Activated T-cell treated with anti-CD3 and anti-CD28 coated beads, Interleukin-2, amount 50 U/mL, for 4 hours (primary cell): ENCODE results near the gene SAMD15. TPM values are rescaled to one million over a fixed set of nuclear protein-coding genes. Genes with fewer than 3 reads are reported as not detected.

ENCODE experiments used
- ATAC-seq, 2 donors: fragments of 200-7000 bp; cut with Tn5 transposase; one replicate each; pipeline ENCODE4 v1.10.0; 2021
- DNase-seq: peaks from one replicate; pipeline ENCODE4 v3.0.0-alpha.2; 2020
- H3K27me3 Mint-ChIP-seq: one replicate; pipeline ENCODE4 v1.8.0; 2021; ENCODE audit warnings: low read depth, mixed read lengths
- H3K36me3 Mint-ChIP-seq: one replicate; pipeline ENCODE4 v1.8.0; 2022; ENCODE audit warnings: mixed read lengths; ENCODE audit not compliant: insufficient read depth
- H3K4me1 Mint-ChIP-seq: one replicate; pipeline ENCODE4 v1.8.0; 2021; ENCODE audit warnings: low read depth, mixed read lengths
- H3K4me3 Mint-ChIP-seq: one replicate; pipeline ENCODE4 v1.8.0; 2021; ENCODE audit warnings: mild to moderate bottlenecking, moderate library complexity, mixed read lengths
- H3K9me3 Mint-ChIP-seq: one replicate; pipeline ENCODE4 v1.8.0; 2021; ENCODE audit warnings: mixed read lengths
- total RNA-seq, 3 donors: library from RNA; stranded (reverse); gene quantifications; one replicate each; pipeline ENCODE4 v1.2.1, GENCODE V29; 2021

Gene SAMD15
- total RNA-seq, 3 donors from 2014 or later = 0.61 to 0.90 (median 0.82) TPM

DNA sequence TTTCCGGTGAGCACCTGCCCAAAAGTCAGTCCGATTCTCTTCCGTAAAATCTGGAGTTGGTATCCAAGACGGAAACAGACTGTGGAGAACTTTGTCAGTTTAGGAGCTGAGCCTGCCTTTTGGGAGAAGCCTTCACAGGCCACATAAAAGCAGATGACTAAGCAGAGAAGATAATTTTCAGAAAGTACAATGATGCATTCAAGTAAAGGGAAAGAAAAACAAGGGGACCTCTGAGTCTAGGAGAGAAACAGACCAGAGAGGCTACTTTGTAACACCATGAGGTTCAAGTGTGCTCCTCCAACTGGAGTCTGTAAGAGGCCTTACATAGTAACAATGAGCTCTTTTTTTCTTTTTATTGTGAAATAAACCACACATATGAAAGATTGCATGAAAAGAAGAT is 21.4 kb upstream of the SAMD15 start:
- Mint-ChIP-seq H3K9me3 (no peaks in the 10 kb centered on the region), H3K4me3 (no peak overlapping the region), H3K36me3 (peaks cover 4% of the 10 kb centered on the region), H3K4me1 (peaks cover 7% of the 10 kb centered on the region), H3K27me3 (no peaks in the 10 kb centered on the region)
- DNase-seq (no peak), ATAC-seq (no peak)

- DNase-seq = no peak
- H3K9me3 Mint-ChIP-seq = no peaks in the 10 kb centered on the region
- no peak for ATAC-seq
- no peak overlapping the region for H3K4me3 Mint-ChIP-seq
- peaks cover 9% of the 10 kb centered on the region for H3K4me1 Mint-ChIP-seq
- H3K36me3 Mint-ChIP-seq = peaks cover 5% of the 10 kb centered on the region
- no peaks in the 10 kb centered on the region for H3K27me3 Mint-ChIP-seq
These were observed 20.3 kb upstream of the SAMD15 start for GRCh38 chr14:77356899-77357298.

- no peak for DNase-seq
- Mint-ChIP-seq H3K4me1 (peaks cover 15% of the 10 kb centered on the region), H3K9me3 (no peaks in the 10 kb centered on the region), H3K36me3 (peaks cover 5% of the 10 kb centered on the region), H3K27me3 (no peaks in the 10 kb centered on the region), H3K4me3 (no peak overlapping the region)
- ATAC-seq = no peak
These were observed 17.6 kb upstream of the SAMD15 start for GRCh38 chr14:77359626-77360025.

GRCh38 chr14:77364146-77364545 is 13.0 kb upstream of the SAMD15 start:
- H3K4me3 Mint-ChIP-seq = no peak overlapping the region
- no peaks in the 10 kb centered on the region for H3K27me3 Mint-ChIP-seq
- DNase-seq (no peak), ATAC-seq (no peak)
- H3K36me3 Mint-ChIP-seq = peaks cover 9% of the 10 kb centered on the region
- H3K4me1 Mint-ChIP-seq = peaks cover 17% of the 10 kb centered on the region
- no peaks in the 10 kb centered on the region for H3K9me3 Mint-ChIP-seq

DNA sequence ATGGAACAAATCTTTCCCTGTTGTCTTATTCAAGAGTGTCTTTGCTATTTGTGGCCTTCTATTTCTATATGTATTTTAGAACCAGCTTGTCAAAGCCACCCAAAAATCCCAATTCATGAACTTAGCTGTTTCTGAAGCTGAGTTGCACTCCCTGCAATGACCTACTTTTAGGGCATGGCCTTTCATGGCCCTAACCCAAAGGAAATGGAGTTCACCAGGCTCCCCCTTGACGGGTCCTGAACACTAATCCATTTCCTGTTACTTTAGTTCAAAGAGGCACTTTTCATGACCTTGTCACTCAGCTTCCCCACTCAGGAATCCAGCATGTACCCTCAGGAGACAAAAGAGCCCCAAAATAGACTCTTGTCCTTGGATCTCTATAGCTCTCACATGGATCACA is 7.9 kb upstream of the SAMD15 start:
- no peak for ATAC-seq
- Mint-ChIP-seq H3K9me3 (no peaks in the 10 kb centered on the region), H3K4me1 (peaks cover 36% of the 10 kb centered on the region), H3K27me3 (no peaks in the 10 kb centered on the region), H3K4me3 (no peak overlapping the region), H3K36me3 (peaks cover 8% of the 10 kb centered on the region)
- no peak for DNase-seq

GRCh38 chr14:77372304-77372841 is 4.8 kb upstream of the SAMD15 start:
- Mint-ChIP-seq H3K9me3 (no peaks in the 10 kb centered on the region), H3K36me3 (peaks cover 2% of the 10 kb centered on the region), H3K27me3 (no peaks in the 10 kb centered on the region), H3K4me3 (peak overlapping the region; percentile 17), H3K4me1 (peaks cover 53% of the 10 kb centered on the region)
- DNase-seq (no peak), ATAC-seq (no peak)

- DNase-seq = no peak
- ATAC-seq = no peak
- no peaks in the 10 kb centered on the region for H3K27me3 Mint-ChIP-seq
- peak overlapping the region; percentile 91 for H3K4me3 Mint-ChIP-seq
- no peaks in the 10 kb centered on the region for H3K9me3 Mint-ChIP-seq
- peaks cover 2% of the 10 kb centered on the region for H3K36me3 Mint-ChIP-seq
- H3K4me1 Mint-ChIP-seq = peaks cover 40% of the 10 kb centered on the region
These were observed 1.8 kb upstream of the SAMD15 start for GRCh38 chr14:77375164-77375950.

GRCh38 chr14:77375973-77376770 is 1.0 kb upstream of the SAMD15 start:
- peak; percentile 41 to 44 for ATAC-seq
- Mint-ChIP-seq H3K9me3 (no peaks in the 10 kb centered on the region), H3K4me3 (peak overlapping the region; percentile 91), H3K4me1 (peaks cover 40% of the 10 kb centered on the region), H3K27me3 (no peaks in the 10 kb centered on the region), H3K36me3 (peaks cover 2% of the 10 kb centered on the region)
- DNase-seq = peak; percentile 8

GRCh38 chr14:77377502-77377844 is 294 bp downstream of the SAMD15 start:
- ATAC-seq (peak; percentile 2 to 5), DNase-seq (no peak)
- Mint-ChIP-seq H3K9me3 (no peaks in the 10 kb centered on the region), H3K27me3 (no peaks in the 10 kb centered on the region), H3K4me3 (no peak overlapping the region), H3K4me1 (peaks cover 31% of the 10 kb centered on the region), H3K36me3 (peaks cover 2% of the 10 kb centered on the region)

DNA sequence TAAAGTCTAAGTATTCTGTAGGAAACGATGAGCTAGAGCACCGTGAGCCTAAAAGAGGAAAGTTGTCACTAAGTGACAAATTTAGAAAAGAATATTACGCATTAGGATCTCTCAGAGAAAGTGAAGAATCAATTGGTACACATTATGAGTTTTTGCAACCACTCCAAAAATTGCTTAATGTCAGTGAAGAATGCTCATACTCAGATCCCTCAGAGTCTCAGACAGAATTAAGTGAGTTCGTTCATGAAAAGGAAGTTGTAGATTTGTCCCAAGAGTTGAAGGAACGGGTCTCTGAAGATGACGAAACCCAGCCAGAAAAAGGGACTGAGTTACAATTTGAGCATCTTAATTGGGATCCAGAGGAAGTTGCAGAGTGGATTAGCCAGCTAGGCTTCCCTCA is 1.5 kb downstream of the SAMD15 start:
- no peaks in the 10 kb centered on the region for H3K9me3 Mint-ChIP-seq
- ATAC-seq (no peak), DNase-seq (no peak)
- H3K36me3 Mint-ChIP-seq = peaks cover 1% of the 10 kb centered on the region
- no peak overlapping the region for H3K4me3 Mint-ChIP-seq
- H3K27me3 Mint-ChIP-seq = no peaks in the 10 kb centered on the region
- H3K4me1 Mint-ChIP-seq = peaks cover 20% of the 10 kb centered on the region

GRCh38 chr14:77390188-77390587 is 13.0 kb downstream of the SAMD15 start:
- Mint-ChIP-seq H3K4me1 (no peaks in the 10 kb centered on the region), H3K27me3 (no peaks in the 10 kb centered on the region), H3K36me3 (no peaks in the 10 kb centered on the region), H3K9me3 (no peaks in the 10 kb centered on the region), H3K4me3 (no peak overlapping the region)
- no peak for ATAC-seq
- DNase-seq = no peak

DNA sequence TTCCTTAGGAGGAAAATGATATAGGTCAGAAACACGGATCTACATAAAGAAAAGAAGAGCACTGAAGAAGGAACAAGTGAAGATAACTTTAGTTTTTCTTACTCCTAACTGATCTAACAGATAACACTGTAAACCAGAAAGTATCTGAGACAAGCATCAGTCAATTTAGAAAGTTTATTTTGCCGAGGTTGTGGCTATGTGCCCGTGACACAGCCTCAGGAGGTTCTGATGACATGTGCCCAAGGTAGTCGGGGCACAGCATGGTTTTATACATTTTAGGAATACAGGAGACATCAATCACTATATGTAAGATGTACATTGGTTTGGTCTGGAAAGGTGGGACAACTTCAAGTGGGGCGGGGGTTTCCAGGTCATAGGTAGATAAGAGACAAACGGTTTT is 23.0 kb downstream of the SAMD15 start:
- Mint-ChIP-seq H3K4me1 (no peaks in the 10 kb centered on the region), H3K27me3 (no peaks in the 10 kb centered on the region)
- ATAC-seq = no peak

GRCh38 chr14:77403768-77404167 is 26.6 kb downstream of the SAMD15 start:
- Mint-ChIP-seq H3K9me3 (no peaks in the 10 kb centered on the region), H3K36me3 (peaks cover 3% of the 10 kb centered on the region)

More for the DNA sequence above, 23.0 kb downstream of the SAMD15 start:
- DNase-seq = no peak
- peaks cover 5% of the 10 kb centered on the region for H3K36me3 Mint-ChIP-seq
- H3K9me3 Mint-ChIP-seq = no peaks in the 10 kb centered on the region
- H3K4me3 Mint-ChIP-seq = no peak overlapping the region

GRCh38 chr14:77406086-77406485 is 28.9 kb downstream of the SAMD15 start:
- Mint-ChIP-seq H3K36me3 (peaks cover 3% of the 10 kb centered on the region), H3K9me3 (no peaks in the 10 kb centered on the region), H3K4me3 (no peak overlapping the region), H3K27me3 (no peaks in the 10 kb centered on the region), H3K4me1 (peaks cover 10% of the 10 kb centered on the region)
- no peak for ATAC-seq
- DNase-seq = no peak

More at GRCh38 chr14:77403768-77404167, 26.6 kb downstream of the SAMD15 start:
- ATAC-seq (no peak), DNase-seq (no peak)
- Mint-ChIP-seq H3K4me1 (peaks cover 10% of the 10 kb centered on the region), H3K27me3 (no peaks in the 10 kb centered on the region), H3K4me3 (no peak overlapping the region)

DNA sequence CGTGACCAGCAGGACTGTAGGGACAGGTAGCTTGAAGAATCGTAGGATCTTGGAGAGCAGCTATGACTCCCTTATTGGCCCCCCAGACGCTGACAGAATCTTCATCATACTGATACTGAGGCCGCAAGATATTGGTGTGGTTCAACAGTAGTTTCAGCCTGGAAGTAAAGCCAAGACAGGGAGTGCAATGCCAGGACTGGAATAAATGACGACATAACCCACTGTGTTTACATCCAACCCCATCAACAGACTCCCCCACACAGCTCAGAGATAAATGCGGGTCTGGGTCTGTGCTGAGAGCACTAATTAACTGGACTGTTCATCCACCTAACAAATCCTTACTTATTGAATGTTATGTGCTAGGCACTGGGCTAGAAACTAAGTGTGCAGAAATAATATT is 29.5 kb downstream of the SAMD15 start:
- Mint-ChIP-seq H3K9me3 (no peaks in the 10 kb centered on the region), H3K4me1 (peaks cover 10% of the 10 kb centered on the region), H3K27me3 (no peaks in the 10 kb centered on the region), H3K36me3 (peaks cover 3% of the 10 kb centered on the region), H3K4me3 (no peak overlapping the region)
- no peak for ATAC-seq
- DNase-seq = no peak
